H7 (cell line): Measurements from ENCODE around the gene ZNF689. TPM values are rescaled to one million over a fixed set of nuclear protein-coding genes. Genes with fewer than 3 reads are reported as not detected.

Source experiments
- DNase-seq: peaks from one replicate; pipeline ENCODE4 v3.0.0; 2012
- H3K27me3 ChIP-seq: 2 replicates; pipeline ENCODE4 v1.6.0; 2011; ENCODE audit warnings: mild to moderate bottlenecking, low read length; ENCODE audit not compliant: control insufficient read depth, insufficient read depth
- H3K36me3 ChIP-seq: replicated peaks from 2 replicates; pipeline ENCODE4 v1.5.1; 2011; ENCODE audit warnings: low read length; ENCODE audit not compliant: control insufficient read depth, insufficient read depth
- H3K4me3 ChIP-seq: 2 replicates; pipeline ENCODE4 v1.5.1; 2011; ENCODE audit warnings: low read depth, mild to moderate bottlenecking, control low read depth, low read length, moderate library complexity; ENCODE audit not compliant: insufficient read depth
- total RNA-seq: library from RNA; depleted of rRNA; stranded (reverse); fragments of >200 nt; shearing (Covaris generic); gene quantifications from 2 replicates; pipeline ENCODE4 v1.2.3, GENCODE V29; 2014; rRNA removed

Gene ZNF689
- total RNA-seq: 17.3 and 18.7 TPM in 2 replicates

- Histone ChIP-seq H3K36me3 (peaks cover 1% of the 10 kb centered on the region), H3K4me3 (peak within 1 kb of the TSS; percentile 88), H3K27me3 (no peaks in the 10 kb centered on the region)
- peak; percentile 97 for DNase-seq
Observed at GRCh38 chr16:30609926-30610839, at the start of gene ZNF689. ZNF689 (minus strand) TSS chr16:30610389; CDS start chr16:30610041, 348 bp downstream.

- peak; percentile 91 for DNase-seq
- H3K4me3 ChIP-seq: peak overlapping the region; percentile 85
- peaks cover 25% of the 10 kb centered on the region for H3K27me3 ChIP-seq
- H3K36me3 ChIP-seq: peaks cover 4% of the 10 kb centered on the region
Observed at GRCh38 chr16:30658731-30659506, 48.7 kb upstream of the ZNF689 start.

- peak; percentile 99 for DNase-seq
- H3K36me3 ChIP-seq: peaks cover 4% of the 10 kb centered on the region
- H3K4me3 ChIP-seq: peak within 1 kb of the TSS; percentile 85
- H3K27me3 ChIP-seq: peaks cover 24% of the 10 kb centered on the region
Observed at GRCh38 chr16:30657866-30658730, 47.9 kb upstream of the ZNF689 start, which contains the start of gene FBRS. FBRS (plus strand) TSS chr16:30658431; CDS start chr16:30659519, 1,088 bp downstream.

GRCh38 chr16:30656974-30657865 is 47.0 kb upstream of the ZNF689 start:
- Histone ChIP-seq H3K36me3 (no peaks in the 10 kb centered on the region; the same call in none of the 2 replicates), H3K4me3 (peak overlapping the region; percentile 55), H3K27me3 (peaks cover 24% of the 10 kb centered on the region)
- no peak for DNase-seq

- H3K4me3 ChIP-seq: no peak overlapping the region
- no peaks in the 10 kb centered on the region; the same call in 1 of the 2 replicates for H3K36me3 ChIP-seq
- no peak for DNase-seq
- H3K27me3 ChIP-seq: peaks cover 28% of the 10 kb centered on the region
Observed at GRCh38 chr16:30656388-30656787, 46.2 kb upstream of the ZNF689 start.

GRCh38 chr16:30655815-30656347 is 45.7 kb upstream of the ZNF689 start:
- Histone ChIP-seq H3K36me3 (no peaks in the 10 kb centered on the region; the same call in 1 of the 2 replicates), H3K4me3 (no peak overlapping the region), H3K27me3 (peaks cover 24% of the 10 kb centered on the region)
- DNase-seq: peak; percentile 8

GRCh38 chr16:30654856-30655255 is 44.7 kb upstream of the ZNF689 start:
- H3K27me3 ChIP-seq: peaks cover 15% of the 10 kb centered on the region
- DNase-seq: peak; percentile 28
- H3K4me3 ChIP-seq: no peak overlapping the region
- no peaks in the 10 kb centered on the region; the same call in 1 of the 2 replicates for H3K36me3 ChIP-seq

GRCh38 chr16:30652718-30653117 is 42.5 kb upstream of the ZNF689 start:
- Histone ChIP-seq H3K27me3 (peaks cover 13% of the 10 kb centered on the region), H3K36me3 (no peaks in the 10 kb centered on the region; the same call in 1 of the 2 replicates), H3K4me3 (no peak overlapping the region)
- peak; percentile 41 for DNase-seq

GRCh38 chr16:30652005-30652296 is 41.8 kb upstream of the ZNF689 start:
- Histone ChIP-seq H3K4me3 (peak overlapping the region; percentile 74), H3K36me3 (no peaks in the 10 kb centered on the region; the same call in 1 of the 2 replicates), H3K27me3 (peaks cover 11% of the 10 kb centered on the region)
- no peak for DNase-seq

- DNase-seq: peak; percentile 94
- Histone ChIP-seq H3K27me3 (peaks cover 11% of the 10 kb centered on the region), H3K4me3 (peak overlapping the region; percentile 74), H3K36me3 (no peaks in the 10 kb centered on the region; the same call in 1 of the 2 replicates)
Observed at GRCh38 chr16:30651124-30652004, 41.2 kb upstream of the ZNF689 start.

GRCh38 chr16:30650369-30651123 is 40.4 kb upstream of the ZNF689 start, which contains the start of gene PRR14:
PRR14 (plus strand) TSS chr16:30650960; CDS start chr16:30651646, 686 bp downstream.
- peak; percentile 98 for DNase-seq
- Histone ChIP-seq H3K27me3 (peaks cover 11% of the 10 kb centered on the region), H3K4me3 (peak within 1 kb of the TSS; percentile 74), H3K36me3 (no peaks in the 10 kb centered on the region; the same call in 1 of the 2 replicates)
